Renal pelvis (tissue), 12 donors: ENCODE measurements around the gene REM2. TPM values are rescaled to one million over a fixed set of nuclear protein-coding genes. Genes with fewer than 3 reads are reported as not detected.

Source experiments
- DNase-seq: peaks from one replicate; pipeline ENCODE4 v3.0.0-alpha.2; 2013
- long read RNA-seq, 16 experiments: transcript quantifications; one replicate each; lab custom pipeline, GENCODE V29; 2026
- polyA plus RNA-seq, 3 donors: library from polyadenylated mRNA; unstranded; fragments of 120-200 nt; gene quantifications; one replicate each; pipeline ENCODE4 v1.2.1, GENCODE V29; 2013; ENCODE audit not compliant: insufficient read length in 3 of 3

Gene REM2, protein sequence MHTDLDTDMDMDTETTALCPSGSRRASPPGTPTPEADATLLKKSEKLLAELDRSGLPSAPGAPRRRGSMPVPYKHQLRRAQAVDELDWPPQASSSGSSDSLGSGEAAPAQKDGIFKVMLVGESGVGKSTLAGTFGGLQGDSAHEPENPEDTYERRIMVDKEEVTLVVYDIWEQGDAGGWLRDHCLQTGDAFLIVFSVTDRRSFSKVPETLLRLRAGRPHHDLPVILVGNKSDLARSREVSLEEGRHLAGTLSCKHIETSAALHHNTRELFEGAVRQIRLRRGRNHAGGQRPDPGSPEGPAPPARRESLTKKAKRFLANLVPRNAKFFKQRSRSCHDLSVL
- polyA plus RNA-seq: 1 to 10 TPM; 1.9 to 2.1 (median 1.9) TPM
- long read RNA-seq, donor 1: 0 reads
- long read RNA-seq, donor 2: 0 reads
- long read RNA-seq, donor 3: 0 reads
- long read RNA-seq, donor 4, partial matches to known transcripts: 0 of 1 reads
- long read RNA-seq, donor 4, other reads (novel, unspliced or antisense): 0 of 1 reads
- long read RNA-seq, donor 5: 0 reads
- long read RNA-seq, donor 6: 0 reads
- long read RNA-seq, donor 7: 0 reads
- long read RNA-seq, donor 8, partial matches to known transcripts: 0 of 1 reads
- long read RNA-seq, donor 8, other reads (novel, unspliced or antisense): 0 of 1 reads
- long read RNA-seq, donor 9, partial matches to known transcripts: 0 of 1 reads
- long read RNA-seq, donor 9, other reads (novel, unspliced or antisense): 0 of 1 reads
- long read RNA-seq, donor 10, partial matches to known transcripts: 0 of 1 reads
- long read RNA-seq, donor 10, other reads (novel, unspliced or antisense): 0 of 1 reads
- long read RNA-seq, donor 11: 0 reads
- long read RNA-seq, donor 12, partial matches to known transcripts: 0 of 1 reads
- long read RNA-seq, donor 12, other reads (novel, unspliced or antisense): 0 of 1 reads
- long read RNA-seq, donor 13: 0 reads
- long read RNA-seq, donor 14: 0 reads
- long read RNA-seq, donor 15: 0 reads
- long read RNA-seq, donor 16, partial matches to known transcripts: 6 of 6 reads
- long read RNA-seq, donor 16, other reads (novel, unspliced or antisense): 0 of 6 reads

DNA sequence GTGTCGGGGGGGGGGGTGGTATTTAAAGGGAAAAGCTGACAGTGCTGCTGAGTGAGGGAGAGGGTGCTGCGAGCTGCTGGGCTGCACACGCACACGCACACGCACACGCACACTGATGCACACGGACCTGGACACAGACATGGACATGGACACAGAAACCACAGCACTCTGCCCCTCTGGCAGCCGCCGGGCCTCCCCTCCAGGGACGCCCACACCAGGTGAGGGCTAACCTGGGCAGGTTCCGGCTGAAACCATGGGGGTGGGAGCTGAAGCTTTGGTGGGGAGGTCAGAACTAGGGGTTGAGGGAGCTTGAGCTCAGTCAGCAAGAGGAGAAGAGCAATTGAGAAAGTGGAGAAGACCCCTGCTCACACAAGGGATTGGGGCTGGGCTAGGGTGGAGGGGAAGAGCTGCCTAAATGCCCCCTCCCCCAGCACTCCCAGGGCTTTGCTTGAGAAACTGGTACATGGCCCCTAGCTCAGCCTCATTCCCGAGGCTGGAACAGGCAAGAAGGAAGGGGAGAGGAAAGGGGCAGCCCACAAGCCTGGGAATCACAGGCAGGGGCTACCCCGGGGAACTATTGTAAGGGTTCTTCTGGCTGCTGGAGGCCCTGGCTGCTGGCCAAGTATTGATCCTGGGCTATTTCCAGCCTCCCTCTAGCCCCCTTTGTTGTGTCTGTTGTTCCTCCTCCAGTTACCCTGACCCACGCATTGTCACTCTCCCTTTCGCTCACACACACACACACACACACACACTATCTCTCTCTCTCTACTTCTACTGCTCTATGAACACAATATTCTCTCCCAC is at the start of gene REM2:
Gene REM2 (plus strand): TSS at position 50 of the 804 bp plus-strand sequence. CDS start 66 bp downstream, at position 116.
- DNase-seq: no peak

DNA sequence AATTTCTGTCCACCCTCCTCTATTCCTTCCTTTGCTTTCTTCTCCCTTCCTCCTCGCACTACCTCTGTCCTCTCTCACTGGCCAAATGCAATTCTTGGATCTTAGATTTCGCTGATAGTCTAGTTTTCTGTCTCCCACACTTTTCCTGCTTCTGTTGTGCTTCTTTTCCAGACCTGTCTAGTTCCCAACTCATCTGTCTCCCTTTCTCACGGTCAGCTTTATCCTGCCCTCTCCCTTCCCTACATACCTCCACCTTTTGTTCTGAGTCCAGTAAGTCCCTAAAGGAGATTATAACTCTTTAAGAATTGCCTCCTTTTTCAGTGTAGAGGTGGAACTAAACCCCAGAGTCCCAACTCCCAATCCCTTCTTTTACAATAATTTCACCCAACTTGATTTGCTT is 47.5 kb upstream of the REM2 start:
- DNase-seq: no peak

DNA sequence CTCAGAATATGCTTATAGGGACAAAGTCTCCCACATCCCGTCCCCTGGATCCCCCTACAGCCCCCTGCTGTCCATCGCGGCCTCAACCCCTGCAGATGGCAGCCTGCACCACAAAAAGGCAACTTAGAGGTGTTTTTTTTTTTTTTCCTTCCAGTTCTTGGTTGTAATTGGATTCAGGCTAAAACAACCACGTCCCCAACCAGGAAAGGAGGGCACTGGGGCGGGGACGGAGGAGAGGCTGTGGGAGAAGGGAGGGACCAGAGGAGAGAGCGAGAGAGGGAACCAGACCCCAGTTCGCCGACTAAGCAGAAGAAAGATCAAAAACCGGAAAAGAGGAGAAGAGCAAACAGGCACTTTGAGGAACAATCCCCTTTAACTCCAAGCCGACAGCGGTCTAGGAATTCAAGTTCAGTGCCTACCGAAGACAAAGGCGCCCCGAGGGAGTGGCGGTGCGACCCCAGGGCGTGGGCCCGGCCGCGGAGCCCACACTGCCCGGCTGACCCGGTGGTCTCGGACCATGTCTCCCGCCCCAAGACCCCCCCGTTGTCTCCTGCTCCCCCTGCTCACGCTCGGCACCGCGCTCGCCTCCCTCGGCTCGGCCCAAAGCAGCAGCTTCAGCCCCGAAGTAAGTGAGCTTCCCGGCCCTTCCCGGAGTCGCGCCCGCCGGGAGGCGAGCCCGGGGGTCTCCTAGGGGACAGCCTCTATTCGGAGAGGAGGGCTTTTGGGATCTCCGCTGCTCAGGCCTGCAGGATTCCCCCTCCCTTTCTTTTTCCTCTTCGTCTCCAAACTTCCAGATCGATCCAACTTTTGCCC is 46.5 kb upstream of the REM2 start, which contains the start of gene MMP14:
Gene MMP14 (plus strand): TSS at position 285 of the 813 bp plus-strand sequence. CDS start 233 bp downstream, at position 518.
- peak; percentile 90 for DNase-seq

DNA sequence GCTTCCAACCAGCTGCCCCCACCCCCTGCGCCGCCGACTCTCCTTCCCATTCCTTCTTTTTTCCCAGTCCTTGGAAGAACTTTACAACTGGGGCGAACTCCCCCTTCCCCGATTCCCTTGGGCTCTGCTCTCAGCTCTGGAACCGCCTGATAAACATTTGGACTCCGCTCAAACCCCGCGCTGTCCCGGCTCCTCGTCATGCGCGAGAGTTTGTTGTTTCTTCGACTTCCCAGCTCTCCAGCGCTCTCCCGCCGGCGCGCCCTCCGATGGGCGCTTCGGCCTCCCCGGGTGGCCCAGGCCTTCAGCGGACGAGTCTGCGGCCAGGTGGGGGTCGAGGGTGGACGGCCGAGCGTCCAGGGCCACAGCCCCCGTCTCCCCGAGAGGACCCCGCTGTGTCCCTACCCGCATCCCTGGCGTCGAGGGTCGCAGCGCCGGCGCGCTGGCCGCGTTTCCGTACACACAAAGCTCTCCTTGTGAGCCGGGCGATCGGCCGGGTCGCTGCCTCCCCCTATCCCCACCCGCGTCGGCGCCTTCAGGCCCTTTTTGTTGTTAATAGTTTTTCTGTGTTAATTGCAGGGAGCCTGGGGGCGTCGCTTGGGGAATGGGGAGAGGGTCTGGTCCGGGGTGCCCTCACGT is 45.8 kb upstream of the REM2 start:
- no peak for DNase-seq

DNA sequence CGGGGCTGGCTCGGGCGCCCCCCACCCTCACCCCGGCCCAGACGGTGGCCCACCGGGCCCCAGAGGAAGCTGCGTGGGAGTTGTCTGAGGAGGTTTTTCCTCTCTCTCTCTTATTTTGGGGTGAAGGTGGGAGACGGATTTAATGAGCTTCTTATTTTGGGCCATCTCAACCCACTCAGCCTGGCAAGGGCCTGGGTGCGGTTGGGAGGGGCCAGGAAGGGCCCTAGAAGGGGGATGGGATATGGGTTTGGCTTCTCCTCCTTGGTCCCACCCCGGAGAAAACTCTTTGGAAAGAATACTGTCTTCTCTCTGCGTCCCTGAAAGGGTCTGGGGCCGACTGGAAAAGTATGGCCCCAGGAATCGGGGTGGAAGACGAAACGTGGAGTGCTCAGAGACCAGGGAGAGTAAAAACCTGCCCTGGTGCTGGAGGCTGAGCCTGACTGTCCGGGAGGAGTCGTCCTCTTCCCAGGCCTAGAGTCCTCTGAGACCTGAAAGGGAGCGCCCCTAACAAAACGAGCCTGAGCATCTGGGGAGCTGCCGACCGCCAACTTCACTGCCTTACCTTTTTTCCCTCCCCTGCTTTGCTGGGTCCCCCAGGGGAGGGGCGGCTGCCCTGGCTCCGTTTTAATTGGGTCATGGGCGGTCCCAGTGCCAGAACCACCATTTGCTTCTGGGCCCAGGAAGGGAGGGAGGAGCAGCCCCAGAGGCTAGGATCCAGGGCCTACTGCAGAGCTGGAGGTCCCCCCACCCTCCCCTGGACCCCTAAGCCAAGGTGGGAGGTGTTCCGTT is 45.1 kb upstream of the REM2 start:
- no peak for DNase-seq

DNA sequence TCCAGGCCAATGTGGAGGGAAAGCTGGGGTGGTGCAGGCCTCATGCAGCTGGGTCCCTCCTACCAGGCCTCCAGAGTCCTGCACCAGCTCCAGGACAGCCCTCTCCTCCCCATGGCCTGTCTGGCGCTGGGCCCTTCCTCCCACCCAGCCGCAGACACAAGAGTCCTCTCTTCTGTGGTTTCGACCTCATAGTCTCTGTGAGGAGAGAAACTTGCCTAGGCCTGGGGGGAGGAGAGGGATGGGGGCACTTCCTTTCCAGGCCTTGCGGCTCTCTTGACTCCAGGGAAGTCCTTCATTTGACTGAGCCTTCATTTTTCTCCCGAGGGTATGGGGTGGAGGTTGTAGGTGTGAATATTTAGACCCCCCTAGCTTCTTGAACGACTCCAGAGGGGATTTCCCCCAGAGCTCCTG is 44.4 kb upstream of the REM2 start:
- DNase-seq: no peak

DNA sequence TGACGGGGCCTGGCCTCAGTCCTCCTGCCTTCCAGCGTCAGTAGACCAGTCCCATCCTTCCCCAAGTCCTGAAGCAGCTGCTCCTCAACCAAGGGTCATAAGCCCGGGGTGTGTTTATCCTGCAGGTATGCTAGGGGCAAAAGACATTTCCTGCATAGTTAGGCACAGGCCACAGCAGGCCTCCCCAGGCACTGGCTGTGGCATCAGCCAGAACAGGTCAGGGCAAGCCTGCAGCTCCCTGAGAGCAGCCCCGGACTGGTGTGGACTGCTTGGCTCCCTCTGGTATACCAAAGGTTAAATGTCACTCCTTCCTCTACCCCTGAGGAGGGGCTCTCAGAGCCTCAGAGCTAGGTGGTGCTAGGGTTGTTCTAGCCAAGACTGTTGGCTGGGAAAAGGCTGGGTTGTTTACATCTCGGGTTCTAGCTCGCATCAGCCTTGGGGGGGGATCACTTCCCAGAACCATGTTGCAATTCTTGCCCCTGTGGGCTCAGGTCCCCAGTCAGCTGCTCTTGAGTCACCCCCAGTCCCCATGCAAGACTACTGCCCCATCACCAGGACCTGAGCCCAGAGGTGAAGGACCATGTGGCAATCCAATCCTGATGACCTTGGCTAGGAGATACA is 43.8 kb upstream of the REM2 start:
- no peak for DNase-seq

DNA sequence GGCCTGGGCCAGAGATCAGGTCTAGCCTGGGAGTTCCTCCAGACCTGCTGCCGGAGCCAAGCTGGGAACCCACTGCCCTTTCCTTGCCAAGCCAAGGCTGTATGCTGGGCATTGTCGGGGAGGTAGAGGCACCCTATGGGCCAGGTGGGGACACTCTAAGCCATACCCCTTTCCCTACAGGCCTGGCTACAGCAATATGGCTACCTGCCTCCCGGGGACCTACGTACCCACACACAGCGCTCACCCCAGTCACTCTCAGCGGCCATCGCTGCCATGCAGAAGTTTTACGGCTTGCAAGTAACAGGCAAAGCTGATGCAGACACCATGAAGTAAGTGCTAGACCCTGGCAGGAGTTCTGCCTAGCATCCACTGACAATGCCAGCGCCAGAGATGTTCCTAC is 41.7 kb upstream of the REM2 start:
- no peak for DNase-seq

DNA sequence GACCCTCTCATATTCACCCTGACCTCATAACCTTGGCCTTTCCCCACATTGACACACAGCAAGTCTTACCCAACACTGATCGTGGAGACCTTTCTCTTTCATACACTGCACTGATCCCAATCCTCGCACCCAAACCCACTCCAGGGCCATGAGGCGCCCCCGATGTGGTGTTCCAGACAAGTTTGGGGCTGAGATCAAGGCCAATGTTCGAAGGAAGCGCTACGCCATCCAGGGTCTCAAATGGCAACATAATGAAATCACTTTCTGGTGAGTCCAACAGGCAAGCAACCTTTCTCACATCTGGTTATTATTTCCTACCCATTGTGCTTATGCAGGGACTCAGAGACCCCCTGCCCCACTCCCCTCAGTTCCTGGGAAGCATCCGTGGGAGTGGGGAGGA is 41.3 kb upstream of the REM2 start:
- DNase-seq: no peak

DNA sequence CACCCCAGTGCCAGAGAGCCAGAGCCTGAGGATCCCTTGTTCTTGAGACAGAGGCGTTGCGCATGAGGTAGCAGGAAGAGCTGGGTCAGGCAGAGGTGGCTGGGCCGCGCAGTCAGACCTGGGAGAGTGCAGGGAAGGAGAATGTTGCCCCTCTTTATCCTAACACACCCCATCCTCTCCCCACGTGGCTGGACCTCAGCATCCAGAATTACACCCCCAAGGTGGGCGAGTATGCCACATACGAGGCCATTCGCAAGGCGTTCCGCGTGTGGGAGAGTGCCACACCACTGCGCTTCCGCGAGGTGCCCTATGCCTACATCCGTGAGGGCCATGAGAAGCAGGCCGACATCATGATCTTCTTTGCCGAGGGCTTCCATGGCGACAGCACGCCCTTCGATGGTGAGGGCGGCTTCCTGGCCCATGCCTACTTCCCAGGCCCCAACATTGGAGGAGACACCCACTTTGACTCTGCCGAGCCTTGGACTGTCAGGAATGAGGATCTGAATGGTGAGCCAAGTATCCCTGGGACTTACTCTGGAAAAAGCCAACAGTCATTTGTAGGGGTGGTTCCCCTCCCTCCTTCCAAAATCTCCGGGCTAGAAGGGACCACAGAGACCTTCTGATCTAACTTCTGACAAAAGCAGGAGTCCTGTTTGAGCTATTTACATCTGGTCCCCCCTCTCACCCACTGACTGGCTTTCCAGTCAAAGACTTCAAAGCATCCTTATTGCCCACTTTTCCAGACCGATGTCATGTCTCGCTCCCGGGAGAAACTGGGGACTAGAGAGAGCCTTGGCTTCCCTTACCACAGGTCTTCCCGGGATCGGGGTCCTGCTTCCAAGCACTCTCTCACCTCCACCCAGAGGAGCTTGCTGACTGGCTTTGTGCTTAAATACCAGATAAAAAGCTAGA is 40.6 kb upstream of the REM2 start:
- no peak for DNase-seq

DNA sequence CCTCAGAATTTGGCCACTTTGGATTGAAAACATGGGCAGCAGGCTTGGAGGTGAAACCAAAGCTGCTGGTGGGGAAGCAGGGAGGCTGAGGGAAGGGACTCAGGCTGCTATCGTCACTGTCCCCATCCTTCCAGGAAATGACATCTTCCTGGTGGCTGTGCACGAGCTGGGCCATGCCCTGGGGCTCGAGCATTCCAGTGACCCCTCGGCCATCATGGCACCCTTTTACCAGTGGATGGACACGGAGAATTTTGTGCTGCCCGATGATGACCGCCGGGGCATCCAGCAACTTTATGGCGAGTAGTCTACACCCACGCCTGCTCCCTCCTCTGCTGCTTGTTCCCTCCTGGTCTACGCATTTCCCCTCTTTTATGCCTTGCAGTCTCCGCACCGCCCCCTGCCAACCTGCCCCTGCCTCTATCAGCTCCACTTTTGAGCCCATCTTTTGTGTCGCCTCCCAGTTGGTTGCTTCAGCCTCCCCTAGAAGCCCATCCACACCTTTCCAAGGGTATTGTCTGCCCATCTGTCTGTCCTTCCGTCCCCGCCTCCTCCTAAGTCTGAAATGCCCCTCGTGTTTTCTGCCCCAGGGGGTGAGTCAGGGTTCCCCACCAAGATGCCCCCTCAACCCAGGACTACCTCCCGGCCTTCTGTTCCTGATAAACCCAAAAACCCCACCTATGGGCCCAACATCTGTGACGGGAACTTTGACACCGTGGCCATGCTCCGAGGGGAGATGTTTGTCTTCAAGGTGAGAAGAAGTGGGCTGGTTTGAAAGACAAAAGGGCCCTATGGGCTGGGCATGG is 39.7 kb upstream of the REM2 start:
- DNase-seq: no peak

DNA sequence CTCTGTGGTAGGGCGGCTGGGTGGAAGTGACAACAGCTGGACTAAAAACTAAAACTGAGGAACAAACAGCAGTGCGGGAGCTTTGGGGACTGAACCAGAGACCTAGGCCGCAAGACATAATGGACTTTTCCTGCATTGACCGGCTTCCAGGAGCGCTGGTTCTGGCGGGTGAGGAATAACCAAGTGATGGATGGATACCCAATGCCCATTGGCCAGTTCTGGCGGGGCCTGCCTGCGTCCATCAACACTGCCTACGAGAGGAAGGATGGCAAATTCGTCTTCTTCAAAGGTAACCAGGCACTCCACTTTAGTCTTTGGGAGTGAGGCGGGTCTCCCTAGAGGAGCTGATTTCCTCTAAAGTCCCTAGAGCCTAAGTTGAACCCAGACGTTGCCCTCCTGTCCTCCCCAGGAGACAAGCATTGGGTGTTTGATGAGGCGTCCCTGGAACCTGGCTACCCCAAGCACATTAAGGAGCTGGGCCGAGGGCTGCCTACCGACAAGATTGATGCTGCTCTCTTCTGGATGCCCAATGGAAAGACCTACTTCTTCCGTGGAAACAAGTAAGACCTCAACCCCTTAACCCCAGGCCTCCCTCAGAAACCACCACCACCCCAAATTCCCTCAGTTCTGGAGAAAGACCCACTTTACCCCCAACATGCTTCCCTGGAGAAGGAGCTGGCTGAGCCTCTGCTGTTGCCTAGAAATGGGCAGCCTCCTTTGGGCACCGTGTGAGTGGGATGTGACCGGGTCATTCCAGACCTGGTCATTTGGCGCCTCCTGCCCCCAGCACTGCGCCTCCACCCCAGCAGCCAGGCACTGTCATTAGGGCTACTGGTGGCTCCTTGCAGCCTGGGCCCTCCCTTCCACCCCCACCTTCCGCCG is 38.6 kb upstream of the REM2 start:
- DNase-seq: no peak

DNA sequence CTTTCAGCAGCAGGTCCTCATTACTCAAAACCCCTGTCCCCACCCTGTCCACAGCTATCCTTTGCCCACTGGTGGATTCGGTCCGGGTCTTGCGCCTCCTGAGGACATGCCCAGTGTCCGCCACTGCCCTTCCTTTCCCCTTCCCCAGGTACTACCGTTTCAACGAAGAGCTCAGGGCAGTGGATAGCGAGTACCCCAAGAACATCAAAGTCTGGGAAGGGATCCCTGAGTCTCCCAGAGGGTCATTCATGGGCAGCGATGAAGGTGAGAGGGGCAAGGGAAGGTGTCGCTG is 38.0 kb upstream of the REM2 start:
- DNase-seq: no peak

DNA sequence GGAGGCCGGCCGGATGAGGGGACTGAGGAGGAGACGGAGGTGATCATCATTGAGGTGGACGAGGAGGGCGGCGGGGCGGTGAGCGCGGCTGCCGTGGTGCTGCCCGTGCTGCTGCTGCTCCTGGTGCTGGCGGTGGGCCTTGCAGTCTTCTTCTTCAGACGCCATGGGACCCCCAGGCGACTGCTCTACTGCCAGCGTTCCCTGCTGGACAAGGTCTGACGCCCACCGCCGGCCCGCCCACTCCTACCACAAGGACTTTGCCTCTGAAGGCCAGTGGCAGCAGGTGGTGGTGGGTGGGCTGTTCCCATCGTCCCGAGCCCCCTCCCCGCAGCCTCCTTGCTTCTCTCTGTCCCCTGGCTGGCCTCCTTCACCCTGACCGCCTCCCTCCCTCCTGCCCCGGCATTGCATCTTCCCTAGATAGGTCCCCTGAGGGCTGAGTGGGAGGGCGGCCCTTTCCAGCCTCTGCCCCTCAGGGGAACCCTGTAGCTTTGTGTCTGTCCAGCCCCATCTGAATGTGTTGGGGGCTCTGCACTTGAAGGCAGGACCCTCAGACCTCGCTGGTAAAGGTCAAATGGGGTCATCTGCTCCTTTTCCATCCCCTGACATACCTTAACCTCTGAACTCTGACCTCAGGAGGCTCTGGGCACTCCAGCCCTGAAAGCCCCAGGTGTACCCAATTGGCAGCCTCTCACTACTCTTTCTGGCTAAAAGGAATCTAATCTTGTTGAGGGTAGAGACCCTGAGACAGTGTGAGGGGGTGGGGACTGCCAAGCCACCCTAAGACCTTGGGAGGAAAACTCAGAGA is 37.0 kb upstream of the REM2 start:
- no peak for DNase-seq

DNA sequence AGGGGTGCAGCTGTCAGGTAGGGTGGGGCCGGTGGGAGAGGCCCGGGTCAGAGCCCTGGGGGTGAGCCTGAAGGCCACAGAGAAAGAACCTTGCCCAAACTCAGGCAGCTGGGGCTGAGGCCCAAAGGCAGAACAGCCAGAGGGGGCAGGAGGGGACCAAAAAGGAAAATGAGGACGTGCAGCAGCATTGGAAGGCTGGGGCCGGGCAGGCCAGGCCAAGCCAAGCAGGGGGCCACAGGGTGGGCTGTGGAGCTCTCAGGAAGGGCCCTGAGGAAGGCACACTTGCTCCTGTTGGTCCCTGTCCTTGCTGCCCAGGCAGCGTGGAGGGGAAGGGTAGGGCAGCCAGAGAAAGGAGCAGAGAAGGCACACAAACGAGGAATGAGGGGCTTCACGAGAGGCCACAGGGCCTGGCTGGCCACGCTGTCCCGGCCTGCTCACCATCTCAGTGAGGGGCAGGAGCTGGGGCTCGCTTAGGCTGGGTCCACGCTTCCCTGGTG is 36.2 kb upstream of the REM2 start:
- no peak for DNase-seq
